Neural progenitor cell (in vitro differentiated cells): ENCODE data around the gene MDC1. TPM values are rescaled to one million over a fixed set of nuclear protein-coding genes. Genes with fewer than 3 reads are reported as not detected.

ENCODE experiments used
- DNase-seq: peaks from one replicate; pipeline ENCODE4 v3.0.0-alpha.2; 2016; ENCODE audit warnings: low spot score
- H2AFZ ChIP-seq: fragments of 200-600 bp; sonication (generic); replicated peaks from 2 replicates; pipeline ENCODE4 v1.6.1; 2016; ENCODE audit warnings: antibody characterized with exemption
- H3F3A ChIP-seq: fragments of 200-600 bp; sonication (generic); 2 replicates; pipeline ENCODE4 v1.6.1; 2016; ENCODE audit warnings: antibody characterized with exemption, low read depth
- H3K27ac ChIP-seq: fragments of 200-600 bp; sonication (generic); 2 replicates; pipeline ENCODE4 v1.5.1; 2016; ENCODE audit warnings: mild to moderate bottlenecking
- H3K27me3 ChIP-seq: fragments of 200-600 bp; sonication (generic); 2 replicates; pipeline ENCODE4 v1.6.1; 2016; ENCODE audit warnings: mild to moderate bottlenecking, moderate library complexity
- H3K36me3 ChIP-seq: fragments of 200-600 bp; sonication (generic); 2 replicates; pipeline ENCODE4 v1.5.1; 2016
- H3K4me1 ChIP-seq: fragments of 200-600 bp; sonication (generic); 2 replicates; pipeline ENCODE4 v1.6.1; 2016; ENCODE audit warnings: mixed run types
- H3K4me2 ChIP-seq: fragments of 200-600 bp; sonication (generic); 2 replicates; pipeline ENCODE4 v1.6.1; 2016
- H3K4me3 ChIP-seq: fragments of 200-600 bp; sonication (generic); 2 replicates; pipeline ENCODE4 v1.5.1; 2016
- H3K79me2 ChIP-seq: fragments of 200-600 bp; sonication (generic); 2 replicates; pipeline ENCODE4 v1.6.1; 2016; ENCODE audit warnings: low read depth
- H3K9ac ChIP-seq: fragments of 200-600 bp; sonication (generic); 2 replicates; pipeline ENCODE4 v1.6.1; 2016
- H3K9me3 ChIP-seq: fragments of 200-600 bp; sonication (generic); 2 replicates; pipeline ENCODE4 v1.5.1; 2016; ENCODE audit warnings: low read depth
- H4K20me1 ChIP-seq: fragments of 200-600 bp; sonication (generic); 2 replicates; pipeline ENCODE4 v1.6.1; 2016; ENCODE audit warnings: low read depth
- H3K27ac Mint-ChIP-seq: 3 replicates; pipeline ENCODE4 v1.8.0; 2021; ENCODE audit warnings: mixed read lengths
- H3K27me3 Mint-ChIP-seq: 2 replicates; pipeline ENCODE4 v1.8.0; 2022; ENCODE audit warnings: low read depth, mild to moderate bottlenecking, inconsistent platforms, moderate library complexity, mixed read lengths; ENCODE audit not compliant: insufficient read depth
- H3K36me3 Mint-ChIP-seq: 3 replicates; pipeline ENCODE4 v1.8.0; 2021; ENCODE audit warnings: mixed read lengths
- H3K4me1 Mint-ChIP-seq: 3 replicates; pipeline ENCODE4 v1.8.0; 2021; ENCODE audit warnings: mixed read lengths
- H3K4me3 Mint-ChIP-seq: 3 replicates; pipeline ENCODE4 v1.8.0; 2021; ENCODE audit warnings: mild to moderate bottlenecking, moderate library complexity, mixed read lengths
- H3K9me3 Mint-ChIP-seq: 3 replicates; pipeline ENCODE4 v1.8.0; 2020; ENCODE audit warnings: mixed read lengths
- CTCF ChIP-seq: fragments of 200-600 bp; sonication (generic); IDR thresholded peaks from 2 replicates; pipeline ENCODE4 v1.5.1; 2017; ENCODE audit warnings: antibody characterized with exemption, mild to moderate bottlenecking
- EZH2 ChIP-seq: fragments of 200-600 bp; sonication (generic); IDR thresholded peaks from 2 replicates; pipeline ENCODE4 v1.6.1; 2017; ENCODE audit warnings: antibody characterized with exemption, mild to moderate bottlenecking, moderate library complexity
- EZH2phosphoT487 ChIP-seq: fragments of 200-600 bp; sonication (generic); IDR thresholded peaks from 2 replicates; pipeline ENCODE4 v1.6.1; 2017; ENCODE audit warnings: antibody characterized with exemption
- total RNA-seq: library from RNA; depleted of rRNA; stranded (reverse); fragments of >200 nt; gene quantifications from 2 replicates; pipeline ENCODE4 v1.2.3, GENCODE V29; 2015; ENCODE audit warnings: low replicate concordance

MDC1 gene
- total RNA-seq, 1 donor from 2014 or later = 22.6 TPM

- peaks cover 30% of the 10 kb centered on the region for H3K4me1 ChIP-seq
Measured at GRCh38 chr6:30690403-30691207, 26.5 kb downstream of the MDC1 start, which contains the start of gene NRM. NRM (minus strand) TSS chr6:30690984; CDS start chr6:30690974, 10 bp downstream.

GRCh38 chr6:30689985-30690384, 27.1 kb downstream of the MDC1 start:
- H3K9me3 ChIP-seq = no peaks in the 10 kb centered on the region
- no peak overlapping the region for H2AFZ ChIP-seq
- Mint-ChIP-seq H3K4me1 (peaks cover 56% of the 10 kb centered on the region), H3K4me3 (peak overlapping the region; percentile 95), H3K27ac (peak overlapping the region; percentile 94), H3K9me3 (no peaks in the 10 kb centered on the region), H3K27me3 (peaks cover 4% of the 10 kb centered on the region), H3K36me3 (peaks cover 6% of the 10 kb centered on the region)
- H3K4me3 ChIP-seq = peak overlapping the region; percentile 76
- TF ChIP-seq EZH2 (no peak), EZH2phosphoT487 (no peak), CTCF (no peak)
- no peaks in the 10 kb centered on the region for H4K20me1 ChIP-seq
- no peak for DNase-seq
- peaks cover 42% of the 10 kb centered on the region for H3K79me2 ChIP-seq
- H3K4me1 ChIP-seq = peaks cover 36% of the 10 kb centered on the region
- no peaks in the 10 kb centered on the region for H3K27me3 ChIP-seq
- H3F3A ChIP-seq = peaks cover 43% of the 10 kb centered on the region
- peak overlapping the region; percentile 88 for H3K4me2 ChIP-seq
- H3K9ac ChIP-seq = no peak overlapping the region
- H3K36me3 ChIP-seq = no peaks in the 10 kb centered on the region
- peak overlapping the region; percentile 84 for H3K27ac ChIP-seq

More at GRCh38 chr6:30690403-30691207, 26.5 kb downstream of the MDC1 start, which contains the start of gene NRM:
- H3K9me3 Mint-ChIP-seq = no peaks in the 10 kb centered on the region
- peak within 1 kb of the TSS; percentile 95 for H3K4me3 Mint-ChIP-seq
- Histone ChIP-seq H3K4me2 (peak within 1 kb of the TSS; percentile 88), H3K36me3 (no peaks in the 10 kb centered on the region), H3K27me3 (no peaks in the 10 kb centered on the region), H3K9me3 (no peaks in the 10 kb centered on the region), H2AFZ (peak within 1 kb of the TSS; percentile 89), H3K79me2 (peaks cover 36% of the 10 kb centered on the region), H3K9ac (peak within 1 kb of the TSS; percentile 8), H4K20me1 (no peaks in the 10 kb centered on the region), H3K27ac (peak within 1 kb of the TSS; percentile 84), H3F3A (peaks cover 43% of the 10 kb centered on the region), H3K4me3 (peak within 1 kb of the TSS; percentile 76)
- peak within 1 kb of the TSS; percentile 94 for H3K27ac Mint-ChIP-seq
- DNase-seq = peak; percentile 94
- no peak for TF ChIP-seq EZH2
- TF ChIP-seq CTCF = no peak
- no peak for TF ChIP-seq EZH2phosphoT487
- peaks cover 49% of the 10 kb centered on the region for H3K4me1 Mint-ChIP-seq
- peaks cover 5% of the 10 kb centered on the region for H3K27me3 Mint-ChIP-seq
- H3K36me3 Mint-ChIP-seq = peaks cover 6% of the 10 kb centered on the region

GRCh38 chr6:30689022-30689865, 27.8 kb downstream of the MDC1 start:
- H3K79me2 ChIP-seq = peaks cover 50% of the 10 kb centered on the region
- Mint-ChIP-seq H3K9me3 (no peaks in the 10 kb centered on the region), H3K36me3 (peaks cover 6% of the 10 kb centered on the region), H3K4me3 (peak overlapping the region; percentile 95), H3K27ac (peak overlapping the region; percentile 81), H3K27me3 (peaks cover 5% of the 10 kb centered on the region), H3K4me1 (peaks cover 61% of the 10 kb centered on the region)
- no peak overlapping the region for H2AFZ ChIP-seq
- H3K9ac ChIP-seq = no peak overlapping the region
- peaks cover 5% of the 10 kb centered on the region for H4K20me1 ChIP-seq
- peak overlapping the region; percentile 97 for H3K4me2 ChIP-seq
- no peaks in the 10 kb centered on the region for H3K36me3 ChIP-seq
- peaks cover 42% of the 10 kb centered on the region for H3K4me1 ChIP-seq
- peak overlapping the region; percentile 76 for H3K4me3 ChIP-seq
- no peak overlapping the region for H3K27ac ChIP-seq
- peaks cover 43% of the 10 kb centered on the region for H3F3A ChIP-seq
- H3K9me3 ChIP-seq = no peaks in the 10 kb centered on the region
- DNase-seq = no peak
- no peak for TF ChIP-seq EZH2phosphoT487
- TF ChIP-seq EZH2 = no peak
- TF ChIP-seq CTCF = no peak
- H3K27me3 ChIP-seq = no peaks in the 10 kb centered on the region
